Renal cortical epithelial cell (primary cell): ENCODE data around the gene ZNF521. TPM values are rescaled to one million over a fixed set of nuclear protein-coding genes. Genes with fewer than 3 reads are reported as not detected.
"Not testable (repeated sequence)": the region's sequence is repeated elsewhere in the genome, so short reads cannot be mapped to it uniquely, and the experiment has no call there.

ENCODE experiments used
- DNase-seq: peaks from one replicate; pipeline ENCODE4 v3.0.0-alpha.2; 2011; ENCODE audit warnings: low read depth
- total RNA-seq: library from RNA; depleted of rRNA; stranded (reverse); fragments of >200 nt; gene quantifications from 2 replicates; pipeline ENCODE4 v1.2.3, GENCODE V29; 2014

Gene ZNF521
- total RNA-seq, 1 donor from 2014 or later: 1.3 TPM

DNA sequence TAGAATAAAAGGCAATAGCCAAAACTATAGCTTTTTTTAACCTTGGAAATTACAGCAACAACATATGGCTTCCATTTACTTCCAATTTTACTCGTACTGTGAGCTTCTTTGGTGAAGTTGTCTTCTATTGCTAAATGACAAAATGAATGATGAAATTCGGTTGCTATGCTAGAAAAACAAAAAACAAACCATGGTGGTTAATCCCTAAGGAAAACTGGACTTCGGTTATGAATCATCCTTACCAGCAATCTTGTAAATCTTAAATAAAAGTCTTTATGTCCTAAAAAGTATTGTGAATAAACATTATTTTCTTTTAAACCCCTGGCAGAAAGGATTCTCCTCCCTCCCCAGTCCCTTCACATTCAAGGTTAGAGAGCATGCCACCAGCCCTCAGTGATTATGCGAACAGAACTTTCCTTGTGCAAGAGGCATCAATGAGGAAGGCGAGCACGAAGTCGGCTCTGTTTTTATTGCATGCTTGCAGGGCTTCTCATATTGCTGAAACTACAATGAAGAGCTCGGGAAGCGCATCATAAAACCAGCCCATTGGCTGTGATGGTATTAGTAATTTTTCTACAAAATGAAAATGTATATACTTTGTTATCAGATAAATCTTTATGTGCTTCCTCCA, 62.9 kb downstream of the ZNF521 start:
- peak; percentile 80 for DNase-seq

DNA sequence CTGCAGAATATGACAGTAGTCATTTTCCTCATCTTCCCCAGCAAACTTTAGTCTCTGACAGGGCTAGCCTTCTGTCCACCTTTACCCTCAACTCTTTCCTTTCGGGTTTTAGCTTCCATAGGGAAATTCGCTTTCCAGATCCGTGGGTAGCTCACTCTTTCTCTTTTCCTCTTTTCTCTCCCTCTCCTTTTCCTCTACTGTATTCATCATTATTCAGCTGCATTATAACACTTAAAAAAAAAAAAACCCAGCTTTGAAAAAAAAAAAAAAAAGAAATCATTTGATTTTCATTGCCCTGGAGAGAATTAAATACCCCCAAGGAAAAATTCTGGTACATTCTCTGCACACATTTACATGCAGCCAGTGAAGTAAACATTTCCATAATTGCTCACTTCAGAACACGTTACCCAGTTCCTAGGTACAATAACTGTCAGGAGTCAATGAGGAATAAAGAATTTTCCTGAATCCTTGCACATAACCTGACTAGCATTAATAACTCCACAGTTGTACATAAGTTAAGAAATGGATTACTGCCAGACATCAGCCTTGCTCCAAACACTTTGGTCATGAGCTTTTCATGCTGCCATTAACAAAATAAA, 63.5 kb downstream of the ZNF521 start:
- no peak for DNase-seq

DNA sequence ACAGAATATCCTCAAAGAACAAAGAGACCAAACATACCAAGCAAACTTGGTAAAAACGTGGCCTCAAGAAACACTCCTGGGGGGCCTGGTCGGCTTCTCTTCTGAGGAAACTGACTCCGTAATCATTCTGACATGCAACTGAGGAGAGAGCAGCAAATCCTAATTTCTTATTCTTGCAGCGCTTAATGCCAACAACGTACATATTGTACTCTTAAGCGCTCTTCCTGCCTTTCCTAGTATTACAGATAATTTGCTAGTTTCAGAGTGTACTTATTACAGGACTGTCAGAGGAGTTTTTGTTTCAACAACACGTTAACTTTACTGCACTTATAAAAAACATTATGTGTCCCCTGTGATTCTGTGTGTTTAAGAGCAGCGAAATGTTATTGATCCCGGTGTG, 64.9 kb downstream of the ZNF521 start:
- no peak for DNase-seq

DNA sequence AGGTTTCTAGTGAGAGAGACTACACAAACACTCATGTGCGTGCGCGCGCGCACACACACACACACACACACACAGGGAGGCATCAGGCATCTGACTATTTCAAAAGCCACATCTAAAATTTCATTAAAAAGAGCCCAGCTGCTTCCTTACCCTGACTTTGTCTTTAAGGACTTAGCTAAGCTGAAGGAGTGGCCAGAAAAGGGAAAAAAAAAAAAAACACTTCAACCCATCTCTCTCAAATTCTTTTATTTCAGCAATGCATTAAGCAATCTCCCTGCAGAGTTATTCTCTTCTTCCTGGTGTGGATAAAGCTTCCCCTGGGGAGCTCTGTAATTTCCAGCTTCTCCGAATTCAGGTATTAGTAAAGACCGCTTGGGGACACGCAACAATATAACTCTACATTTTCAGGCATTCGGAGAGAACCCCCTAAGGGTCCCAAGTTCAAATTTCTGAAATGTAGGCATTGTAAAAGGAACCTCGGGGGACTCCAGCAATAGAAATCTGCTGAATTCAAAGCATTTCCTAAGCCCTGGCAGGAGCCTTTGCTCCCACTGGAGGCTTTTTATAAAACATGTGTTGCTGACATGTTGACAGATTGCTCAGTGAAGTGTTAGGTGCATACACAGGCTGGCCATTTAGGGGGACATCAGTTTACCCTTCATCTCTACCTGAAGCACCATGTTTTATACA, 67.0 kb downstream of the ZNF521 start:
- no peak for DNase-seq

DNA sequence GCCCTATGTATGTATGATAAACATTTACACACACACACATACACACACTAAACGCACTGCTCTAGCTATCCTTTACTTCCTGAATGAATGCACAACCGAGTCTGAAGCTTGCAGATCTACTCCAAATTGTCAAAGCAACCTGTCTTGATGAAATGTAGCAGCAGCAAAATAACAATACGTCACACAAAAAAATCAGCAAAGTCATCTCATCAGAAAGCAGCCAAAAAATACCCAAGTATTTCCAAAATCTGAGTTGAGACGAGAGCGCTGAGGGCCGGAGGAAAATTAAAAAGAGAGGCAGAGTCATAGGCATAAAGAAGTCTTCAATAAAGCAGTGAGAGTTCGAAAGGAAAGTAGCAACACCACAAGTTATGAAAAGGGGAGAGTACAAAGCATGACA, 67.7 kb downstream of the ZNF521 start:
- no peak for DNase-seq

DNA sequence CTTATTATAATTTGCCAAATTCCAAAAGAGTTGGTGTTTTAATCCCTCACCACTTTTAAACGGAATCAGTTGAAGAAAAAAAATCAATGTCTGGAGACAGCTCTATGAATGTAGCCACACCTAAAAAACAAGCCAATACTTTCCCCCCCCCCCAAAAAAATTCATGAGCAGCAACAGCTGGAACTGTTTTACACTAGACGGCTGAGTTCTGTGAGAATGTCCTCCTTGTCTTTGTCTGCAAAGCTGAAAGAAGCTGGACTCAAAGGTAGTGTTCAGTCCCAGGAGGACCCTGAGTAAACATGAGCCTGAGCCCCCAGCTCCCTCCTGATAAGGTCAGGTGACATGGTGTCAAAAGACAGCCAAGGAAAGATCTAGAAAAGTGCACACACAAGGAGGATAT, 68.2 kb downstream of the ZNF521 start:
- no peak for DNase-seq

DNA sequence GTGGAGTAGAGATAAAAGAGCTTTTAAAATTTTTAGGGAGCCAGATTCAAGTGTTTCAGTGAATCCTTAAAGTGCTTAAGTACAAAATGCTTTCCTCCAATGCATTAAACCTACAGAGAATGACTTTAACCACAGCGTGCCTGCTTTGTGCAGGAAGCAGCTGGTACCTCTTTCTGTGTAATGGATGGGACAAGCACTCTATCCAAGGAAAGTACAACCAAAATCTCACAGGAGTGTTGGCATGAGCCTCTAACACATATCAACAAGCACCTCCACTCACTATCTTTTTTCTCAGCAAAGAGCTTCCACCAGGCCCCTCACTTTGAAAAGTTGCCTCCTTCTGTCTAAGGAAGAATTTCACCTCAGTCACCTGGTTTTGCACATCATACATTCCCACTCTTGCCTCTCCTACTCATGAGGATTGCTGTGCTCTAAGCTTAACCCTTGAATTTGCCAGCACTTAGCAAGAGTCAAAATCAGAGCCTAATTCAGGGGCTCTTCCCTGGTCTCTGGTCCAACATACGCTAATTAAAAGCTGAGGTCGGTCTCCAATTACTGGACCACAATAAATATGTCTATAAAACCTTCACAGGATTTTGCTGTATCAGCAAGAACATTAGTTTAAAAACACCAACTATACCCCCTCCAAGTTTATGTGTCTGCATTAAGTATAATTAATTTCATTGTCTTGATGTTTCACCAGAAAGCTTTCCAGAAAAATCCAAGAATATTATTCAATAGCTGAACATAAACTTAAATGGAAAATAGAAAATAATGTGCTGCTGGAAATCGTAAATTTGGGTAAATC, 68.9 kb downstream of the ZNF521 start:
- DNase-seq: no peak

DNA sequence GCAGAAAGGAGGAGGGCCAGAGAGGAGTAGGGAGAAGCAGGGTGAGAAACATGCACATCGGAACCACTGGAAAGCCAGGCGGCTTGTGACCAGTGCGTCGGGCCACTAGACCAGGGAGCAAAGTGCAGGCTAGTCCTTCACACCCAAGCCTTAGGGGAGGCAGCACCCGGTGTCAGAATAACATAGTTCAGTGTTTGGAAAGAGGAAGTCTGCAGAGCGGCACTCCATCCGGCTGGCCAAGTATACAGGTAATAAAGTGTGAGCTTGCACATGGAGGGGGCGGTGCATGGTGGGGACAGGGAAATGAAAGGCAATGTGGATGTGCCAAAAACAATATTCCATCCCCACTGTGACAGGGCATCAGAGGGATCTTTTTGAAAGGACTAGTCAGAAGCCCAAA, 69.7 kb downstream of the ZNF521 start:
- no peak for DNase-seq

DNA sequence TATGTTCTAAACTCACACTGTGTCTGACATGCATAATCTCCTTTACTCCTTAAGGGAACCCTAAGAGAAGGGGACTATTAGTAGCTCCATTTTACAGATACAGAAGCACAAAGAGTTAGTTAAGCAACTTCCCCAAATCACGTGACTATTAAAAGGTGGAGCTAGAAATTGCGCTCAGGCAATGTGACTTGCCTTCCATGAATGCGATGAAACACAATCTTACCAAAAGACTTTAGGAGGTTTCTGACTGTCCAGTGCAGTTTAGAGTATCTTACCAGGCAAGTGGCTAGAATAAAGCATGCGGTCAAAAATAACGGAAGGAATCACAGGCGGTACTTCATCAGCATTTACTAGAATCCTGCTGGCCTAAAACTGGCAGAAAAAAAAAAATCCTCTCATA, 70.4 kb downstream of the ZNF521 start:
- no peak for DNase-seq

DNA sequence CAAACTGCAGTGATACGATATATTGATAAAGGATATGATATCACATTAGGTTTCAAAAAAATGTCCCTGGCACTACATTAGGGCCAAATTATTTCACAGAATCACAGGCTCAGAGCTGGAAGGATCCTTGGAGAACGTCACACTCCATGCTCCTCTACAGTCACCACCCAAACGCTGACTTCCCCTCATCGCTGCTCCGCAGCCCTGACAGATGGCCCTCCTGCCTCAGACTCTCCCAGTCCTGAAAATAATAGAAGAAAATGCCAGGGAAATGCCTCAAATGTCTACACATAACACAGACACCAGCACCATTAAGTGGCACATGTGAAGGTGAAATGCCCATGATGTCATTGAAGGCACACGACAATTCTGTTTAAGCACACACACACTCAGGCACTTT, 72.0 kb downstream of the ZNF521 start:
- DNase-seq: no peak

DNA sequence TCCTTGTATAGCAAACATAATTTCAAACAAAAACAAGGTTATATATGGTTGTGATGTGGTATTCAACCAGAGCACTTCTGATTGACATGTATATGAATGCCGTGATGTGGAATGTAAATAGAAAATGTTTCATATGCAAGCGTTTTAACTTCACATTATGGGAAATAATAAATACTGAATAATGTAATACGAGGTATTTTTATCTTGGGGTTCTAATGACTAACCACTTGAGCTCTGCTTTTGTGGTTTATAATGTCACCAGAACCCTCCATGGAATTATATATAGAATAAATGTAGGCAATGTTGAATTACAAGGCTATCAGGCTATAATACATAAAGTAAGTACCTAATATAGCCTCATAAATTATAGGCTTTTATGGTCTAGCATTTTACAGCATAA, 72.4 kb downstream of the ZNF521 start:
- no peak for DNase-seq

DNA sequence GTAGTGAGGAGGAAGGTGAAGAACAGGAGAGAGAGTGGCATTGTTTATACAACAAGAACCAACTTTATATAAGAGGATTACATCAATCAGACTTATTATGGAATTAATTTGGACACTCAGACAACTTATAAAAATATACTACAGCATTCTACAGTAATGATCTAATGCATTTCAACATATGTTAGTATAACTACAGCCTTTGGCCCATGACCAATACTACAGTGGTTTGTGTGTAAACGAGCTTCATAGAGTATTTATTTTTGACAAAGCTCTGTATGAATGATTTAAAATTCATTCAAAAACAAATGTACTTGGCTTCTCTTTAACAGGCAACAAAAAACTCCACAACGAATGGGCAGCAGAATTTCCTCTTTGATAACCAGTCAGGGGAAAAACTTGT, 72.8 kb downstream of the ZNF521 start:
- DNase-seq: no peak

DNA sequence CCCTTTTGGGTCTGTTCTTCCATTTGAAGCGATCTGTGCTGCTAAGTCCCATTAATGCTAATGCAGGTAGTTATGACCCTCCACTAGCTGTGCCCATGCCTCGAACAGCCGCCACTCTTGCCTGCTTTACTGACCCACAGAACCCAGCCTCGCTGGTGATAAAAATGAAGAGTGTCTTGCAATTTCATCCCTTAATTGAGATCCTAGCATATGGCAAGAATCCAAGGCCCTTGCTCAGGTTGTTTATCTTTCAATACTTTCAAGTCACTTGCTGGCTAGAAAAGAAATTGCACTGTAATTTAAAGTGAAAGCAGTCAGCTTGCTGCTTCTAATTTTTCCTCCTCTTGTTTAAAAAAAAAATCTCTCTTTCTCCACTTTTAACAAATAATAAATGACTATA, 73.6 kb downstream of the ZNF521 start:
- DNase-seq: peak; percentile 9

DNA sequence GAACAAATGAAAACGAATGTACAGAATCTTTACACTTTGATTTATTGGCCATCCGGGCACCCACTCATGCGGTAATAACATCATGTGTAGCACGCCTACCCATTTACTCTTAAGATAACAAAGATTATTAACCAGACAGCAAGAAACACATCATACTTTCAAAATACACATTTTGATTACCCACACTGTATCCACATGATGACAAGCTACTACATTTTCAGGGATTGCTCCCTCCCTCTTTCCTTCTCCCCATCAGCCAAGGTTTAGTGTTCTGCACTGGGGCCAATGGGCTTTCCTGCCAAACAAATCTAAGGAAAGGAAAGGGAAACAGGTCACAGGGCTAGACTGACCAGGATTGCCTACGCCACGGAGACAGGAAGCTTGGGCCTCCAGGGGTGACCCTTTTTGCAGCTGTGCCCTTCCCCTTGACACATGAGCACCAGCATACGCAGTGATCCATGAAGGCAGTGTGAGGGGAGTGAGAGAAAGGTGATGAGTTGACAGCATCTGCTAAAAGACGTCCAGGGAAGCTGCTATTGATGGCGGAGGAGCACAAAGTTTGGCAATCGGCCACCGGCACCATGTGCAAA, 76.5 kb downstream of the ZNF521 start:
- DNase-seq: no peak

DNA sequence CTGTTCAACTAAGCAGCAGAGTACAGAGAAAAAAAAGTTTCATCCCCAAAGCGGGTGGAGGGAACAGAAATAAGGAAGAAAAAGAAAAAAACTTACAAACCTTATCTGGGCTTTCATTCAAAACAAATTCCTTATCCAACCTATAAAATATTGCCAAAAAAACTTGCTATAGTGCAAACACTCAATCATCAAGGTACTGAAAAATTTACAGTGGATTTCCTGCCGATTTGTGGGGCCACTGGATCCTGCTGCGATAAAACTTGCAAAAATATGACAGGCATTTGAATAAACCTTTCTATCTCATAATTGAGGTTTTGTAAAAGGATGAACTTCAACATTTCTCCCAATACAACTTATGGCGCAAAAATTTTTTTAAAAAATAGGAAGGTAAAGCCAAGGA, 77.0 kb downstream of the ZNF521 start:
- DNase-seq: no peak

DNA sequence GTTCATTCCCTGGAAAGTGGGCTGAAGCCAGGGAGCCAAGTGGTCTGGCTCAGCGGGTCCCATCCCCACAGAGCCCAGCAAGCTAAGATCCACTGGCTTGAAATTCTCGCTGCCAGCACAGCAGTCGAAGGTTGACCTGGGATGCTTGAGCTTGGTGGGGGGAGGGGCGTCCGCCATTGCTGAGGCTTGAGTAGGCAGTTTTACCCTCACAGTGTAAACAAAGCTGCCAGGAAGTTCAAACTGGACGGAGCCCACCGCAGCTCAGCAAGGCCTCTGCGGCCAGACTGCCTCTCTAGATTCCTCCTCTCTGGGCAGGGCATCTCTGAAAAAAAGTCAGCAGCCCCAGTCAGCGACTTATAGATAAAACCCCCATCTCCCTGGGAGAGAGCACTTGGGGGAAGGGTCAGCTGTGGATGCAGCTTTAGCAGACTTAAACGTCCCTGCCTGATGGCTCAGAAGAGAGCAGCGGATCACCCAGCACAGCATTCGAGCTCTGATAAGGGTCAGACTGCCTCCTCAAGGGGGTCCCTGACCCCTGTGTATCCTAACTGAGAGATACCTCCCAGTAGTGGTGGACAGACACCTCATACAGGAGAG, 84.9 kb downstream of the ZNF521 start:
- not testable (repeated sequence) for DNase-seq

DNA sequence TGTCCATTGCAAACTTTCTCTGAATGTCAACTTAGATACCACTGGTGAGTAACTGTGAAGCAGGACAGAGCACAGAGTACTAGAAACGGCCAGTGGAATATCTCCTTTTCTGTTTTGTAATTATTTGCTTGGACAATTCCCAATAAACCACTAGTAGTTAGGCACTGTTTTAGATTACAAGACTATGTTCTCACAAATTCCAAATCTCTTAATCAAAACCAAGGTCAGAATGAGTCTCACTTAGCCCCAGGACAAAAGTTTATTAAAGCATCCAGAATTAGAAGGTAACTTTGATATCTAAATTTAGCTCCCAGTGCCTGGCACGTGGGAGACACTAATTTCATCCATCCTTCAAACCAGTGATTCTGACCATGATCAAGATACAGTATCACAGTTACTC, 89.0 kb downstream of the ZNF521 start:
- DNase-seq: peak; percentile 19

DNA sequence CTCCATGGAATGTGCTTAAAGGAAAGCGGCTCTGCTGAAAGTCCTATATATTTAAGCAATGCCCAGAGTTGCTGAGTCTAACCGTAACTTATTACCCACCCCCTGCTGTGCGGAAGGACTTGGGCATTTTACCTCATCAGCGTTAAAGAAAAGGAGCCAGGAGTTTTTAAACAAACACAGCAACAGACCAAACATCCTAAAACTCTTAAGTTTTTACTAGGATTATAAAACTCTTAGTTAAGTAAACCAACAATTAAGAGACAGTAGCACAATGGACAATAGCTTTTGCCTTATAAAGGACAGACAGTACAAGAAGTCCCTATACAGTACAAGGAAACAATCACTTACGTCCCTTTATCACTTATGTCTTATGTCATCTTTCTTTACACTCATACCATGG, 90.2 kb downstream of the ZNF521 start:
- DNase-seq: peak; percentile 15

DNA sequence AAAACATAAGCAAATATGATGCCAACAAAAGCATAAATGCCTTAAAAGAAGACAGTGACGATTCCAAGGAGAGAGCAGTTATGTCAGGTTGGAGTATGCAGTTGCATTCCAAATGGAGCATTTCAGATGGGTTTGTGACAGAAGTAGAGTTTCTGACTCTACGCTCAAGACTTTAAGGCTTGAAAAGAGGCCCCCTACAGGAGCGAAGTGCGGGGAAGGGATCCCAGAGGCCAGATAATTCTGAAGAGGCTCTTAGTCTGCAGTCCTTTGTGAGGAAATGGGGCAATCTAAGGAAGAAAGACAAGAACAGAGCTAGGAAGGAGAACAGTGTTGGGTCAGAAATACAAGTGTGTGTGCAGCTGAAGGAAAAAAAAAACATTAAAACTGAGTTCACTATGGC, 95.5 kb downstream of the ZNF521 start:
- DNase-seq: no peak

DNA sequence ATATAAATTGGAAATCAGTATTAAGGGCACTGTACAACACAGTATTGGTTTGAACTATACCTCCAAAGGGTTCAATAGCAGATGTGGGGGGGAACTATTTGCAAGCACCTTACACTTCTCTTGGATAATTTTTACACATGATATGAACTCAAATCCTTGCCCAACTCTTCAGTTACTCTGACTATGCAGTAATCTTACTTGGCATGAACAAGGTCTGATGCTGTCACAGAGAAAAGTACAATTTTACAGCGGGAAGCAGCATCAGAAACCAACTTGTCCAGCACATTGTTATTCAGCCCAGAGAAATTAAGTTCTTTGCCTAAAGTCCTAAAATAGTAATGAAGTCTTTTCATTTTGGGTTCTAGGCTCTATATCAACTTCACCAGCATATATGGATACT, 98.2 kb downstream of the ZNF521 start:
- DNase-seq: no peak

DNA sequence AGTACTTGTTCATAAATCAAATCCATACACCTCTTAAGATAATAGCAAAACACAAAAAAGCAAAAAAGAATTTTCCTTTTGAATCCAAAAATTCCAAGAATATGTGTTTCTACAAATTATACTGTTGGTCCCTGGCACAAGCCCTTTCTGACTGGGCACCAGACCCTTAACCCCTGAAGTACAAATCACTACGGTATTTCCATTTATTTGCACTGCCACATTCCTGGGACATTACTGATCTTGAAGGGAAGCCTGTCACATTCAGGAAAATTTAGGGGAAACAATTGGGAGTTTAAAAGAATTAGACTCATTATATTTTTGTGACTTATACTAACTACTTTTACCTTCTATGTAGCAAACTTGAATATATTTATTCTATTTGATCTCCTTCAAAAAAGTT, 98.8 kb downstream of the ZNF521 start:
- peak; percentile 6 for DNase-seq

DNA sequence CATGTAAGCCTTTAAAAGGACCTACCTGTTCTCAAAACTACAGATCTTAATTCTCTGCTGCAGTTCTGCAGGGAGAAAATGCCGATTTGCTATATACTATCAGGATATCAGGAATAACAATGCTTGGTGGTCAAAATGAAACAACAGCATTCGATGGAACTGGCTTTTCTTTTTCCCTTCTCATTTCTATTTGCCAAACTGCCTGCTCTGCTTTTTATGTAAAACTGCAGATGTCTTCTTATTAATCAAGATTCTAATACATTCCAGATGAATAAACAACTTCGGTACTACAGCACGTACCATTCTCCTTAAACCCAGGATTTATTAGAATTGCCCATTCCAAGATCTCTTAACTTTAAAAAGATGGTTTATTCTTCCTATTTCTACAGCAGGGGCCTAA, 100.9 kb downstream of the ZNF521 start:
- DNase-seq: no peak
